Keratinocyte (primary cell): ENCODE measurements around the gene MRM3.

ENCODE experiments used
- CTCF ChIP-seq, 3 experiments: IDR thresholded peaks in 1 of 3; conservative IDR thresholded peaks in 1 of 3; optimal IDR thresholded peaks in 1 of 3; 2 replicates in 2 of 3; 3 replicates in 1 of 3; pipeline versions ENCODE3 to v1.5.1; 2011; ENCODE audit warnings: low read length in 3 of 3, mild to moderate bottlenecking in 3 of 3, moderate library complexity in 2 of 3, control low read depth in 1 of 3, inconsistent platforms in 1 of 3; ENCODE audit not compliant: insufficient read depth in 2 of 3; ENCODE audit errors: extremely low read depth in 1 of 3
- EZH2 ChIP-seq: IDR thresholded peaks from one replicate; pipeline ENCODE4 v1.6.1; 2012; ENCODE audit warnings: inconsistent platforms, mild to moderate bottlenecking, low read length, moderate library complexity

GRCh38 chr17:745406-745805, 36.7 kb upstream of the MRM3 start:
- TF ChIP-seq CTCF (optimal IDR thresholded peaks at IDR 0.05 in 1 of 3, IDR thresholded peaks at IDR 0.05 in 1 of 3, conservative IDR thresholded peaks at IDR 0.05 in 1 of 3; ENCODE audit: extremely low read depth in 1 of 3, insufficient read depth in 2 of 3, low read length in 3 of 3), result no peak
- TF ChIP-seq EZH2, result no peak
